Natural killer cell (primary cell): Measurements from ENCODE around the gene MTFR2. TPM values are rescaled to one million over a fixed set of nuclear protein-coding genes. Genes with fewer than 3 reads are reported as not detected.

Experiments
- ATAC-seq, 3 donors: fragments of 150-1000 bp in 2 of 3; fragments of 200-7000 bp in 1 of 3; cut with Tn5 transposase; 1 replicate in 1 of 3; 2 replicates in 2 of 3; pipeline ENCODE4 v1.10.0; 2021; ENCODE audit warnings: mild to moderate bottlenecking in 2 of 3, moderate library complexity in 2 of 3
- DNase-seq, 2 donors: peaks; one replicate each; pipeline versions ENCODE4 v3.0.0 to v3.0.0-alpha.2; 2013 to 2021; ENCODE audit warnings: mixed read lengths in 1 of 2
- H3K27ac ChIP-seq: one replicate; pipeline ENCODE4 v1.5.1; 2013; ENCODE audit warnings: mild to moderate bottlenecking, low read length
- H3K27me3 ChIP-seq: one replicate; pipeline ENCODE4 v1.6.1; 2013; ENCODE audit warnings: low read length; ENCODE audit not compliant: control insufficient read depth, insufficient read depth
- H3K36me3 ChIP-seq: one replicate; pipeline ENCODE4 v1.6.1; 2013; ENCODE audit warnings: low read length; ENCODE audit not compliant: control insufficient read depth, insufficient read depth
- H3K4me1 ChIP-seq: one replicate; pipeline ENCODE4 v1.6.1; 2013; ENCODE audit warnings: low read length; ENCODE audit not compliant: control insufficient read depth, insufficient read depth
- H3K4me3 ChIP-seq: one replicate; pipeline ENCODE4 v1.5.1; 2013; ENCODE audit warnings: low read length
- H3K9me3 ChIP-seq: one replicate; pipeline ENCODE4 v1.6.1; 2013; ENCODE audit warnings: low read length; ENCODE audit not compliant: control insufficient read depth, insufficient read depth
- H3K27ac Mint-ChIP-seq, 2 donors: one replicate each; pipeline ENCODE4 v1.8.0; 2022; ENCODE audit warnings: mild to moderate bottlenecking in 2 of 2, mixed read lengths in 2 of 2, moderate library complexity in 1 of 2
- H3K27me3 Mint-ChIP-seq, 2 donors: one replicate each; pipeline ENCODE4 v1.8.0; 2022; ENCODE audit warnings: low read depth in 2 of 2, mixed read lengths in 2 of 2
- H3K36me3 Mint-ChIP-seq: one replicate; pipeline ENCODE4 v1.8.0; 2022; ENCODE audit warnings: mixed read lengths
- H3K4me1 Mint-ChIP-seq, 2 donors: one replicate each; pipeline ENCODE4 v1.8.0; 2022; ENCODE audit warnings: mixed read lengths in 2 of 2
- H3K4me3 Mint-ChIP-seq: one replicate; pipeline ENCODE4 v1.8.0; 2022; ENCODE audit warnings: mild to moderate bottlenecking, moderate library complexity, mixed read lengths
- H3K9me3 Mint-ChIP-seq, 2 donors: one replicate each; pipeline ENCODE4 v1.8.0; 2022; ENCODE audit warnings: mixed read lengths in 2 of 2
- CTCF ChIP-seq: fragments of 200-600 bp; IDR thresholded peaks from one replicate; pipeline ENCODE4 v1.8.0; 2022; ENCODE audit warnings: antibody characterized with exemption
- WGBS: methylation state at CpG from one replicate; pipeline ENCODE4 v1.1.7; 2013; ENCODE audit warnings: missing lambda C conversion rate; ENCODE audit not compliant: insufficient coverage; 5-methylcytosine and 5-hydroxymethylcytosine counted together
- intact Hi-C: fragments of 100-400 bp; cut with micrococcal nuclease; formaldehyde crosslinking; loops from one replicate; pipeline ENCODE4 v1.14.2; 2022
- total RNA-seq, 4 donors: library from RNA; stranded (reverse); fragments of 120-200 nt in 1 of 4; gene quantifications; one replicate each; pipeline versions ENCODE4 v1.2.3 to v1.2.4, GENCODE V29; 2013 to 2022

Gene MTFR2
- total RNA-seq, 3 donors from 2014 or later (not counting 1 experiment from before 2014, with no cell fraction given) = 1.7 to 2.1 (median 2.0) TPM

DNA sequence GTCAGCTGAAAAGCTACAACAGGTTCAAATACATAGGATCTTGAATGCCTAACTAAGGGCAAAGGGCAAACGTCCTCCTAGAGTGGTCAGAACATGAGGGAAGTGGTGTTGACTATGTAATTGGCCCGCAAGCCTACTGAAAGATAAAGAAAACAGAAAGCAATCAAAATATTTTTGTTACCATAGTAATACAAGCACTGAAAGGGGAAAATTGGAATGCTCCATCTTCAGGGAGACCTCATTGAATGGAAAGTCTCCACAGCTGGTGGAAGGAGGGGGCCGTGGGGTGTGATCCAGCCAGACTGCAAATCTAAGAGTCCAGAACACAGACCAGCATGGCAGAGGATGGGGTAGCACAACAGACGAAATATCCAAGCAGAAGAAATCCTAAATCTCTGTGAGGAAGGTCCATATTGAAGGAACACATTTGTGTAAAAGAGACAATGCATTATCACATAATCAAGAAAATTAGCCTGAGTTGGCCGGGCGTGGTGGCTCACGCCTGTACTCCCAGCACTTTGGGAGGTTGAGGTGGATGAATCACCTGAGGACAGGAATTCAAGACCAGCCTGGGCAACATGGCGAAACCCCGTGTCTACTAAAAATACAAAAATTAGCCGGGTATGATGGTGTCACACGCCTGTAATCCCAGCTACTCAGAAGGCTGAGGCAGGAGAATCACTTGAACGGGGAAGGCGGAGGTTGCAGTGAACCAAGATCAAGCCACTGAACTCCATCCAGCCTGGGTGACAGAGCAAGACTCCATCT lies 39.5 kb downstream of the MTFR2 start:
- peaks cover 0 to 2% of the 10 kb centered on the region in 2 donors for H3K27me3 Mint-ChIP-seq
- H3K9me3 Mint-ChIP-seq = no peaks in the 10 kb centered on the region
- ATAC-seq = no peak
- H3K9me3 ChIP-seq = no peaks in the 10 kb centered on the region
- no peak overlapping the region for H3K27ac Mint-ChIP-seq
- no peak overlapping the region for H3K27ac ChIP-seq
- no peaks in the 10 kb centered on the region for H3K27me3 ChIP-seq
- no peaks in the 10 kb centered on the region for H3K36me3 ChIP-seq
- TF ChIP-seq CTCF = no peak
- no peaks in the 10 kb centered on the region for H3K4me1 Mint-ChIP-seq
- no peaks in the 10 kb centered on the region for H3K36me3 Mint-ChIP-seq
- intact Hi-C loops = no loop called here
- DNase-seq = no peak
- no peak overlapping the region for H3K4me3 Mint-ChIP-seq
- no peaks in the 10 kb centered on the region for H3K4me1 ChIP-seq
- 91% methylated on average over 13 of the region's 13 CpGs for WGBS
- H3K4me3 ChIP-seq = no peak overlapping the region

GRCh38 chr6:136209496-136209895 lies 40.6 kb downstream of the MTFR2 start:
- ATAC-seq (no peak), DNase-seq (no peak)
- H3K4me3 Mint-ChIP-seq = no peak overlapping the region
- Histone ChIP-seq H3K27ac (no peak overlapping the region), H3K36me3 (no peaks in the 10 kb centered on the region), H3K4me3 (no peak overlapping the region), H3K4me1 (no peaks in the 10 kb centered on the region), H3K27me3 (no peaks in the 10 kb centered on the region), H3K9me3 (no peaks in the 10 kb centered on the region)
- no peaks in the 10 kb centered on the region for H3K4me1 Mint-ChIP-seq
- H3K36me3 Mint-ChIP-seq = no peaks in the 10 kb centered on the region
- H3K27me3 Mint-ChIP-seq = no peaks in the 10 kb centered on the region
- TF ChIP-seq CTCF = no peak
- 92% methylated on average over 2 of the region's 2 CpGs for WGBS
- no peaks in the 10 kb centered on the region for H3K9me3 Mint-ChIP-seq
- no peak overlapping the region for H3K27ac Mint-ChIP-seq
- intact Hi-C loops = no loop called here

DNA sequence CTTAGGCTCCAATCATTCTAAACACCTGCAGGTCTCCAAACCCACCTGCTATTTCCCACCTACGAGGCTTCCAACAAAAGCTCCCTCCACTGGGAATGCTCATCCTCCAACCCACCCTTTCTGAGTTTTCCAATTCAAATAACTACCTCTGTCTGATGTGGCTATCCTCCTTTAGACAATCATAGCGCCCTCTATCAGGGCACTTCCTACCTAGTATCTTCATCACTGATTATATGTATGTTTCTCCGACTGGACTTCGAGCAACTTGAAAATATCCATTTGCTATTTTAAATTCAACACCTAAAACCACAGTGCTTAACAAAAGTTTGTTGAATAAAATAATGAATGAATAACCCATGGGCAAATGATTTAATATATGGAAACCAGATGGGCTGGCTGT lies 41.3 kb downstream of the MTFR2 start:
- no peak for TF ChIP-seq CTCF
- H3K27ac ChIP-seq = no peak overlapping the region
- intact Hi-C loops = no loop called here
- Mint-ChIP-seq H3K27me3 (no peaks in the 10 kb centered on the region), H3K9me3 (no peaks in the 10 kb centered on the region), H3K27ac (no peak overlapping the region), H3K4me1 (no peaks in the 10 kb centered on the region), H3K36me3 (no peaks in the 10 kb centered on the region), H3K4me3 (no peak overlapping the region)
- WGBS = 86% methylated on average over 2 of the region's 4 CpGs
- ATAC-seq (no peak), DNase-seq (no peak)
- no peaks in the 10 kb centered on the region for H3K27me3 ChIP-seq
- no peak overlapping the region for H3K4me3 ChIP-seq
- H3K4me1 ChIP-seq = no peaks in the 10 kb centered on the region
- no peaks in the 10 kb centered on the region for H3K36me3 ChIP-seq
- H3K9me3 ChIP-seq = no peaks in the 10 kb centered on the region

DNA sequence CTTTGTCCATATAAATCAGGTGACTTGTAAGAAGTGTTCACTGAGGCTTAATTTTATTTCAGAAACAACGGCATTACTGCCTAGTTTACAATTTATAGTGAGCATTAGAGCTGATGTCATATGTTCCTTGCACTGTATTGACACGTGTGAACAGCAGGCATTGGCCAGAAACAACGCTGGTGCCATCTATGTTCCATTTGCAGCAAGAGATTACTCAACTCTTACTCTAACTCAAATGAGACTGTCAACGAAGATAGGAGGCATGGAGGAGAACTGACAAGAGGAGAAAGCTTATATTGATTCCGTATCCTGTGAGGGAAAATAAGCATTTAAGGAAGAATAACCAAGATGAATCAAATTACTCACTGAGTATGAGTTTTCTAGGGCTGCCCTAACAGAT lies 48.4 kb downstream of the MTFR2 start:
- Histone ChIP-seq H3K9me3 (no peaks in the 10 kb centered on the region), H3K4me1 (no peaks in the 10 kb centered on the region), H3K36me3 (no peaks in the 10 kb centered on the region), H3K27ac (no peak overlapping the region), H3K4me3 (no peak overlapping the region), H3K27me3 (no peaks in the 10 kb centered on the region)
- ATAC-seq (no peak), DNase-seq (no peak)
- Mint-ChIP-seq H3K9me3 (no peaks in the 10 kb centered on the region), H3K36me3 (no peaks in the 10 kb centered on the region), H3K4me3 (no peak overlapping the region), H3K4me1 (no peaks in the 10 kb centered on the region), H3K27ac (no peak overlapping the region), H3K27me3 (peaks cover 0 to 8% of the 10 kb centered on the region in 2 donors)
- WGBS = 91% methylated on average over 4 of the region's 5 CpGs
- TF ChIP-seq CTCF = no peak
- intact Hi-C loops = no loop called here
